GM20000 (cell line): ENCODE results near the gene SIPA1L3.
"Not testable (repeated sequence)": the region's sequence is repeated elsewhere in the genome, so short reads cannot be mapped to it uniquely, and the experiment has no call there.

Source experiments
- DNase-seq: peaks from one replicate; pipeline ENCODE4 v3.0.0; 2012; ENCODE audit warnings: low spot score
- TF ChIP-seq, protein P1 (sequence below): IDR thresholded peaks from 2 replicates; pipeline ENCODE4 v1.5.1; 2012; ENCODE audit warnings: mild to moderate bottlenecking, control low read depth; ENCODE audit errors: extremely low read depth, missing control alignments

Gene SIPA1L3

DNA sequence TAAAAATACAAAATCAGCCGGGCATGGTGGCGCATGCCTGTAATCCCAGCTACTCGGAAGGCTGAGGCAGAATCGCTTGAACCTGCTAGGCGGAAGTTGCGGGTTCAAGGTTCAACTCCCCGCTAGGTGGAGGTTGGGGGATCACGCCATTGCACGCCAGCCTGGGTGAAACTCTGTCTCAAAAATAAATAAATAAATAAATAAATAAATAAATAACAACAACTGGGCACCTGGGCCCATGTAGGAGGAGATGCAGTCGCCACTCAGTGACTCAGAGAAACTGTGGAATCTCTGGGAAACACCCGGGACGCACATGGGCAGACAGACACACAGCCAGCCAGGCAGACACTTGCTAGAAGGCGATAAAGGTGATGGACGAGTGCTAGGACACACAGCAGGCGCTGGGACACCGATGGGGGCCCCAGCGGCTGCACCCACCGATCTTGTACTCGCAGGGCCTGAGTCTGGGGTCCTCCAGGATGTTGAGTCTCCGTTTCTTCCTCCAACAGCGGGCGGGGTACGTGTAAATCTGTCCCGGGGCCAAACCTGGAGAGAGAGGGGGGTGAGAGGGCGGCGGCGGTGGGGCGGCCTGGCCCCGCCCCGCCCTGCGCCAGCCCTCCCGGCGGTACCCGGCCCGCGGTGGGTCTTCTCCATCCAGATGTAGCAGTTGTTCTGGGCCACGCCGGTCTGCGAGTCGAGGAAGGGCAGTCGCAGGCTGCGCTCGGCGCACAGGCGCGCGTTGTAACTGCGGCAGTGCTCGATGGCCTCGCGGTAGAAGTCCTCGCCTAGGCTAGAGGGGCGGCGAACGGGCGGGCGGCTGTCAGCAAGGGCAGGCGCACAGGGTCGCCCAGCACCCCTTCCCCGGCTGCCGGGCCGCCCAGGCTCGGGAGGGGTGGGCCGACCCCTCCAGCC is 315.2 kb downstream of the SIPA1L3 start:
- TF ChIP-seq, protein P1, sequence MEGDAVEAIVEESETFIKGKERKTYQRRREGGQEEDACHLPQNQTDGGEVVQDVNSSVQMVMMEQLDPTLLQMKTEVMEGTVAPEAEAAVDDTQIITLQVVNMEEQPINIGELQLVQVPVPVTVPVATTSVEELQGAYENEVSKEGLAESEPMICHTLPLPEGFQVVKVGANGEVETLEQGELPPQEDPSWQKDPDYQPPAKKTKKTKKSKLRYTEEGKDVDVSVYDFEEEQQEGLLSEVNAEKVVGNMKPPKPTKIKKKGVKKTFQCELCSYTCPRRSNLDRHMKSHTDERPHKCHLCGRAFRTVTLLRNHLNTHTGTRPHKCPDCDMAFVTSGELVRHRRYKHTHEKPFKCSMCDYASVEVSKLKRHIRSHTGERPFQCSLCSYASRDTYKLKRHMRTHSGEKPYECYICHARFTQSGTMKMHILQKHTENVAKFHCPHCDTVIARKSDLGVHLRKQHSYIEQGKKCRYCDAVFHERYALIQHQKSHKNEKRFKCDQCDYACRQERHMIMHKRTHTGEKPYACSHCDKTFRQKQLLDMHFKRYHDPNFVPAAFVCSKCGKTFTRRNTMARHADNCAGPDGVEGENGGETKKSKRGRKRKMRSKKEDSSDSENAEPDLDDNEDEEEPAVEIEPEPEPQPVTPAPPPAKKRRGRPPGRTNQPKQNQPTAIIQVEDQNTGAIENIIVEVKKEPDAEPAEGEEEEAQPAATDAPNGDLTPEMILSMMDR: no peak
- DNase-seq: no peak

DNA sequence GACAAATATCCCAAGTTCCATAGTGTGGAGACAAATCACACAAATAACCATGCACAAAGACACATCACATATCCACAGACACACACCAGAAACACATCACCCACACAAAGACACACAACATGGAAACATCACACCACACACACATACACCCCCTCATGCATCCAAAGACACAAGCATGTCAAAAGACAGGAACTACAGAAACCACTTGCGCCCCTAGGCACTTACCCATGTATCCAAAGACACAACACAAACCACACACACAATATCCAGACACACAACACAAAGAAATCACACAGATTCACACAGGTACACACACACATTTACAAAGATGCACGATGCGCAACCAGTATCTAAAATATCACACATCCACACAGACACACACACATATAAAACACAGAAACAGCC is 316.1 kb downstream of the SIPA1L3 start:
- TF ChIP-seq, protein P1: no peak
- no peak for DNase-seq

DNA sequence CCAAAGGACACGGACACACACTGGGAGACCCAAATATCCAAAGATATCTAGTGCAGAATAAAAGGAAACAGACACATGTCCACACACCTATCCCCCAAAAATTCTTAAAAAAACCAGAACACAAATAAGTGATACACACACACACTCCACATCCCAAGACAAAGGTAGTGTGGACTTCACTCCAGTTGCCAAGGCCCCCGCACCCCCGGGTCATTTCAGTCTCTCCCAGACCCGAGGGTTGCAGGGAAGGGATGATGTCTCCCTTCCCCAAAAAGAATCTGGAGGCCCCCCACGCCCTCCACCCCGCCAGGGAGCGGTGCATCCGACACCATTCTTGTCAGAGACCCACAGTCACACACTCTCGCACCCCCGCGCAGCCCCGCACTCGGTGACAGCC is 316.6 kb downstream of the SIPA1L3 start:
- DNase-seq: no peak
- TF ChIP-seq, protein P1: no peak

DNA sequence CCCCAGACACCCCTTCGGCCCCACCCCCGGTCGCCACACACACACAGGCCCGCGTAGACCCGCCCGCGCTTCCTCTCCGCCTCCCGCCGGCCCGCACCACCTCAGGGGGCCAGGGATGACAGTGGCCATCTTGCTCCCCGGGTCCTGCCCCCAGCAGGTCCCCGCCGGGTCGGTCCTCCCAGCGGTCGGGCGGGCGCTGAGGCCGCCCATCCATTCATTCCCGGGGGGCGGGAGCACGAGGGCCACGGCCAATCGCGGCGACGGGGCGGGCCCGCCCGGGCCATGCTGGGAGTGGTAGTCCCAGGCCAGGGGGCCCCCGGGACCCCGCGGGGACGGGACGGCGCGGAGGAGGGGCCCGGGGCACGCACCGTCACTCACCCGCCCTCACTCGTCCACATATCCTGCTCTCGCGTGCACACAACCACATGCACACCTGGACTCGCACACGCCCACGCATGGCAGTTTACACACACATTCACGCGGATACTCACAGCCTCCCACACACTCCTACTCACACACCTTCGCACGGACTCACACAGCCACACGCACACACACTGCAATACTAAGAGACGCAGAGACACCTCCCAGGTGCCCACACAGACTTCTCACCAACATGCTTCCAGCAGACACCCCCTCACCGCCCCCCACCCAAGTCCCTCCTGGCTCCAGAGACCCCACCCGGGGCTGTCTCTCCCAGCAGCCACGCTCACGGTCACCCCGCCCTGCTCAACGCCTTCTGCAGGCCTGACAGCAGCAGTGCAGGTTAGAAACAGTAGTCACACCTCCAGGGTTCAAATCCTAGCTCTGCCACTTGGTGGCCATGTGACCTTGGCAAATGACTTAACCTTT is 317.2 kb downstream of the SIPA1L3 start, which contains the start of gene DPF1:
TSS of gene DPF1 (minus strand) at position 209 of the 849 bp plus-strand sequence. CDS start at position 129, 80 bp downstream.
- TF ChIP-seq, protein P1: no peak
- DNase-seq: peak; percentile 97

DNA sequence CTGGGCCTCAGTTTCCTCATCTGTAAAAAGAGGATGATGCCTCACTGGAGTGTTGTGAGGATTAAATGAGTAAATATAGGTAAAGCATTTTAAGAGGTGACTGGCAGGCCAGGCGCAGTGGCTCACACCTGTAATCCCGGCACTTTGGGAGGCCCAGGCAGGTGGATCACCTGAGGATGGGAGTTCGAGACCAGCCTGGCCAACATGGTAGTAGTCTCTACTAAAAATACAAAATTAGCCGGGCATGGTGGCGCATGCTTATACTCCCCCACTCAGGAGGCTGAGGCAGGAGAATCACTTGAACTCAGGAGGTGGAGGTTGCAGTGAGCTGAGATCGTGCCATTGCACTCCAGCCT is 317.8 kb downstream of the SIPA1L3 start:
- not testable (repeated sequence) for DNase-seq

DNA sequence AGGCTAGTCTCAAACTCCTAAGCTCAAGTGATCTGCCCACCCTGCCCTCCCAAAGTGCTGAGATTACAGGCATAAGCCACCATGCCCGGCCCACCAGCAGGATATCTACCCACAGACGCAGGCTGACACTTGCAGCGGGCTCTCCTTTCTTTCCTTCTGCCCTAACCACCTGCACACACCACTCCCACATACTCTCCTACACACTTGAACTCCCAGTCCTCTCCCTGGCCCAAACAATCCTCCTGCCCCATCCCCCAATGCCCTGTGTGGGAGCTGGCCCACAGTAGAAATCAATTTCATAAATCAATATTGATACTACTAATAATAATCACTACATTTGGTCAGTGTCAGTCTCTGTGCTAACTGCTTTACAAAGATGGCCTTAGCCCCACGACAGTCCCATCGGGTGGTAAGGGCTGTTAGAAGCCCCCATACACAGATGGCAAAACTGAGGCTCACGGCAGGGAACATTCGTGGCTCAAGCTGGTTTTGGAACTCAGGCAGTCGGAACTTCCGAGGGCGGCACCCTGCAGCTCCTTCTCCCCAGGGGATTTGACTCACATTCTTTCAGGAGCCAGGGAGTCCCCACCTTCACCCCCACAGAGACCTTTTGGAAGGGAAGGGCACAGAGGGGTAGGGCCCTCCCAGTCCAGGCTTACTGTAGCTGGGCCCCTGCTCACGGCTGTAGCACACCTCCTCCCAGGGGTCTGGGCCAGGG is 320.4 kb downstream of the SIPA1L3 start:
- TF ChIP-seq, protein P1: no peak
- no peak for DNase-seq

DNA sequence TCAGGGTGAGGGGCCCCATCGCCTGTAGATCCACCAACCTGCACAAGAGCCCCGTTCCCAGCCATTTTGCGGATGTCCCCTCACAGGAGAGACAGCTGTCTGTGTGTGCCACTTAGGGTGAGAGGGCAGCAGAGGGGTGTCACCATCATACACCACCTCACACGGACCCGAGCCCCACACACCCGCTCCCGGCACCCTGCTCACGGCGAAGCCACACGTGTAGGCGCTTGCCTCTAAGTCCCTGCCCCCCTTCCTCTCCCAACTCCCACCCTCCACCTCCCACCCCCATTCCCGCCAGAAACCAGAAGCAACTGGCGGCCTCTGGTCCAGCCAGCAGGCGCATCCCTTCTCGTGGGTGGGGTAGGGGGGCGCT is 321.0 kb downstream of the SIPA1L3 start:
- no peak for DNase-seq
- TF ChIP-seq, protein P1: no peak
